Glomerular visceral epithelial cell (primary cell): ENCODE data around the gene KCNE1.
"Not testable (repeated sequence)": the region's sequence is repeated elsewhere in the genome, so short reads cannot be mapped to it uniquely, and the experiment has no call there.

Experiments used
- DNase-seq: peaks from one replicate; pipeline ENCODE4 v3.0.0-alpha.2; 2016; ENCODE audit errors: extremely low spot score

Gene KCNE1

DNA sequence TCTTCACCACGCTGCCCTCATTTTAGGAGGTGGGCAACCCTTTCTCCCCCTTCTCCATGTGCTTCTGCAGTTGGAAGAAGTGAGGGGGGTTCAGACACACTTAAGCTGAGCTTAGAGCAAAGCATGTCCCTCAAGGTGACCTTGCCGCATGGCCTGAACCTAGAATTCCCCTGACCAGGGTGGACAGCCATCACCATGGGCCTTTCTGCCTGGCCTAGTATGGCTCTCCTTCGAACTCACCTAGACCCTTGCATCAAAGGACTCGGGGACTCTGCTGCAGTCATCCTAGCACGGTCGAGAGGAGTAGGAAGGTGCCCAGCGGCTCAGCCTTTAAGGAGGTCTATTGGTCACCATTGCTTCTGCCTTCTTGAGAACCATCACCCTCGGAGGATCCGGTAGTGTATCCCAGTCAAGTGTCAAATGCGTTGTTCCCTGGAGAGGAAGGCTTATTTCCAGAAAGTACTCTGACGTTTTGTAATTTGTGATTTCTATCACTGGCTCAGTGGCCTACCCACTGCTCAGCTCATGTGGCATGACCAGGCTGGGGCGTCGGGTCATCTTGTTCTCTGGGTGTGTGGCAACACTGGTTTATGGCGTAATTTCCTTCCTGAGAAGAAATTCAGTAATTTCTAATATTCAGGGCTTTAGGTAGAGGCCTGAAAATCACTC is at the start of gene KCNE1:
TSS of gene KCNE1 (minus strand) at position 424 of the 669 bp plus-strand sequence. CDS start 62,576 bp downstream, outside the sequence.
- DNase-seq: no peak

GRCh38 chr21:34561806-34562205 is 49.8 kb upstream of the KCNE1 start:
- no peak for DNase-seq

DNA sequence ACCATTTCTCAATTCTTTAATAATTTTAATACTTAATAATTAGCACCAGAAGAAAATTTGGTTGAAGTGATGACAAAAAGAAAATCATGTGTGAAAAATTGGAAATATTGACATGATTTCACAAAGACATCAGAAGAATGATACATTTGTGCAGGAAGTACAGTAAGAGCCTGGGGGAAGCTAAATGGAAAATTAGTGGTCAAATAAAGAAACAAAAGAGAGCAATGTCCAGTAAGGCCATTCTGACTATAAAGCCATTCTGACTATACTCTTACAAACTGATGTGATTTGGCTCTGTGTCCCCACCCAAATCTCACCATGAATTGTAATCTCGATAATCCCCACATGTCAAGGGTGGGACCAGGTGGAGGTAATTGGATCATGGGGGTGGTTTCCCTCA is 48.6 kb upstream of the KCNE1 start:
- no peak for DNase-seq

DNA sequence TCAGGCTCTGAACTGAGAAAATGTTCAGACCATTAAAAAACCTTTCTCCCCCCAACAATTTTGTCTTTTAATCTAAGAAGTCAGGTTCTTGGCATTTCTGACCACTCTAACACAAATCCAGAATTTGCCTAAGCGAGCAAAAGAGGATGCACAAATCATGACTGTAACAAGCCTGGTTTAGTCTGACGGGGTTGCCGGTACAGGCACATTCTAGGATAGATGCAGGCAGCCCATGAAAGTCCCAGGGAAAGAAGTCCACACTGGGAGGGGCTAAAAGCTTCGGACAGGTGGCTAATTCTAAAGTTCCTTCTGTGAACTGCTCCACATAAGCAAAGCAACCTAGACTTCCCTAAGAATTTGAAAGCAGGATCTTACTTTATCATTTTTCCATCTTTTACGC is 48.0 kb upstream of the KCNE1 start:
- DNase-seq: no peak

DNA sequence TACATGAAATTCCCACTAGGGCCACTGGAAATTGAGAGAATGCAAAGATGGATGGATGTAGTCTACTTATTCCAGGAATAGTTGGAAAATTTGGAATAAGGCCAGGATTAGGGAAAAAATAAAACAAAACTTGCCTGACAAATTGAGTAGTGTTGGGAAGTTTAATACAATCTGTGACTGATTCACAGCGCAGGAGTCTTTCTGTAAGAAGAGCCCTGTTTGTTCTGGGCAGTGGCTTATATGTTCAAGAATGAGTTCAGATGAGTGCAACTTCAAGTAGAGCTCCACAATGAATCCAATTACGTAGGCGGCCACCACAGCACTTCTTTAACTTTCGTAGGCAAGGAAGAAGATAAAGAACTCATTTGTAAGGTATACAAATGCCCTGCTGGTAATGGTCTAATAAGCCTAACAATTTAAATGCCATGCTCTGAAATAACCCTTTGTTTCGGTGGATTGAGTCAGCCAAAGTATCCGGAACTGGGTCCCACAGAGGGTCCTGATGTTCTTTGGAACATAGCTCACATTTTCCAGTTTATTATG is 47.1 kb upstream of the KCNE1 start:
- no peak for DNase-seq

DNA sequence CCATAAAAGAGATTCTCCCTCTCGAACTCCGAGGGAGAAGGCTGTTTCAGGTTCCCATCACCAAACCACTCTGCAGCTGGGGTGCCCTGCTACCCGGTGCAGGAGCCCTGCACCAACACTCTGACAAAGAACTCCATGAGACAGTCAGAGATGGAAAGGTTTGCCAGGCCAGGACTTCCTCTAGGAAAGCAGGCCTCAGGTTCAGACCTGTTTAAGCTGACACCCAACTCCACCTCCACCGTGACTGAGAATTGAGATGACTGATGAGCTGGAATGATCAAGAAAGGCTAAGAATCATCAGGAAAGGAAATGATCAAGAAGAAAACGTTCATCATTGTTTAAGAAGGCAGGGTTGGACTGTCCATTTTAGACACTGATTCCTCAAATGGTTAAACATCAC is 46.2 kb upstream of the KCNE1 start:
- DNase-seq: no peak

GRCh38 chr21:34557261-34557660 is 45.3 kb upstream of the KCNE1 start:
- DNase-seq: no peak

DNA sequence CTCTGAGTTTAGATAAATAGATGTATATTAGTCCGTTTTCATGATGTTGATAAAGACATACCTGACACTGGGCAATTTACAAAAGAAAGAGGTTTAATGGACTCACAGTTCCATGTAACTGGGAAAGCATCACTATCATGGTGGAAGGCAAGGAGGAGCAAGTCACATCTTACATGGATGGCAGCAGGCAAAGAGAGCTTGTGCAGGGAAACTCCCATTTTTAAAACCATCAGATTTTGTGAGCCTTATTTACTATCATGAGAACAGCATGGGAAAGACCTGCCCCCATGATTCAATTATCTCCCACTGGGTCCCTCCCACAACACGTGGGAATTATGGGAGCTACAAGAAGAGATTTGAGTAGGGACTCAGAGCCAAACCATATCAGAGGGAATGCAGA is 42.7 kb upstream of the KCNE1 start:
- not testable (repeated sequence) for DNase-seq

DNA sequence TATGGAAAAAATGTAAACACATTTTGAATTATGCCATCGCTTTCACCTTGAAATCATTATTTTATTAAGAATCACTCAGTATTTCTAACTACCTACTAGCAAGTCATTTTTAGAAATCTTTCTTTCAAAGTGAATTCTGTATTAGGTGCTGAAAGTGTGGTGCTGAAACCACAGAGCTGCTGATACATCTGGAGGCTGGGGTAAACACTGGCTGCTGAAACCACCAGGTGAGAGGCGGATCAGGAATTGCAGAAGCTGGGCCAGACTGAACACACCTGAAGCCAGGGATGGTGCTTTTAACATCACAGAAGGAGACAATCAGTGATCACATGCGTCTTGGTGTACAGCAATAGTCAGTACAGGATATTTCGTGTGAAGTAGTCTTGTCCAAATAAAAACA is 42.2 kb upstream of the KCNE1 start:
- no peak for DNase-seq

DNA sequence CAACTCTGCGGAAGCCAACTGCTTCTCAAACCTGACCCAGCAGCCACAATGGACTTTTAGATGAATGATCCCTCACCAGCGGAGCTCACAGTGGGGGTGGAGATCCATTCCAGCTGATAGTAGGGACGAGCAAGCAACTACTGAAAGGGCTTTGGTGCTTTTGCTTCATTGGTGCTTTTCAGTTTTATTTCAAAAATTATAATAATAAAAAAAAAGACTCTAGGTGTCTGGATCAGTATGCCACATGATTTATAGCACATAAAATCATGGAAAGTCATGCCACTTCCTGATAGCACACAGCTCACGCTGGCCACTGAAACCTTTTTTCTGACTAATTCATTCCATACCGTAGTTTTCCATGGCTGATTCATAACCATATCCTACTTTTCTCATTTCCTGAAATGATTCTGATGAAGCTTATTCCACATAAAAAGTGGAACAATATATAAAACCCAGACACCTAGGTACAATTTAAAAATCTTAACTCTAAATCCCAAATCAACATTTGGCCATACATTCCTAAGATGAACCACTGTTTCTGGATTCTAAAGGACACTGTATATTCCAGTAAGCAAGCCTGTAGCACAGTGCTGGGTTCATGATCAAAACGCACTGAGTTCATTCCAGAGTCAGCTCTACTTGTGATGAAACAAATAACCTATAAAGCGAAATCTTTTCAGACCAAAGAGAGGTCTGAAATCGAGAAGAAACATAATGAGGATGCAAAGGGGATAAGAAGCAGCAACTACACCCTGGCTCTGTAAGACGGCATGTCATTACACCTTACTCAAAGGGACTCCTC is 41.3 kb upstream of the KCNE1 start:
- peak; percentile 60 for DNase-seq

DNA sequence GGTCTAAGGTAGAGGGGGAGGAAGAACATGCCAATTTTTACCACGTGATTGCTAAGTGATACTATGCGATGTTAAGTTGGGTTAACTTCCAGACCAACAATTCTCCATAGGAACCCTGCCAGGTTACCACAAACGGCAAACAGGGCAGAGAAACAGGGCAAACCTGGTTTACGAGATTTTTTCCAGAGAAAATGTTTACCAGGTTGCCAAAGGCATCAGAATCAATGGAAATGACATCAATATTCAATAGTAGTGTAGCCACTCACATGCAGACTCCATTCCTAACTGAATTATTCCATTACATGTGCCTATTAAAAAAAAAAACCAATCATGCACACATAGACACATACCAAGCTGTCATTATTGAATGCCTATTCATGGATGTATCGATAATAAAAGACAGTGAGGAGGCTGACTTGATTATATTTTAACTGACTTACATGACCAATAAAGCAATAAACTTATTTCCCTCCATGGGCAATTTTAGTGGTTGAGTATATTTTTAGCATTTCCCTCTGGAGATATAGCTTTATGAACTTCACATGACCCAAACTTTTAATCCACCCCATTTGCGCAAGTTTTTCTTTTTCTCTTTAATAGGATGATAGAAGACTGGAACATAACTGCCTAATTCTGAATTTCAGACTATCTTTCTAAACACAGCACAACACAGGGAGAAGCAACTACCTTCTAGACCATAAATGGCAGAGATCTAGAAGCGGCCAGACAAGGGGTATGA is 40.5 kb upstream of the KCNE1 start:
- no peak for DNase-seq

DNA sequence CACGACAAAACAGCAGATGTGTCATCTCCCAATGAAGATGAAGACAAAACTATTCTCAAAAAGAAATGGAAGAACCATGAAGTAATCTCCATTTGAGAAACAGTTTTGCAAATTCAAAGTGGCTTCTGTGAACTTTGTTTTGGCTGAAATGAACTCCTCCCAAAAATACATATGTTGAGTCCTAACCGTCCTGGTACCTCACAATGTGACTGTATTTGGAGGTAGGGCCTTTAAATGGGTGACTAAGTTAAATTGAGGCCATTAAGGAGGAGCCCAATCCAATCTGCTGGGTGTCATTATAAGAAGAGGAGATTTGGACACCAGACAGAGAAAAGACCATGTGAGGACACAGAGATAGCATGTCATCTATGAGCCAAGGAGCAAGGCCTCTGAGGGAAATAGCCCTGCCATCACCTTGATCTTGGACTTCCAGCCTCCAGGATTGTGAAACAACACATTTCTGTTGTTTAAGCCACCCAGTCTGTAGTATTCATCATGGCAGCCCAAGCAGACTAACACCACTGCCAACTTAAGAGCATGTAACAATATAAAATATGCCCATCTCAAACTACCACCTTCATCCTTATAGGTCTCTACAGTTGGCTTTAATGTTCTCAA is 38.3 kb upstream of the KCNE1 start:
- DNase-seq: no peak

DNA sequence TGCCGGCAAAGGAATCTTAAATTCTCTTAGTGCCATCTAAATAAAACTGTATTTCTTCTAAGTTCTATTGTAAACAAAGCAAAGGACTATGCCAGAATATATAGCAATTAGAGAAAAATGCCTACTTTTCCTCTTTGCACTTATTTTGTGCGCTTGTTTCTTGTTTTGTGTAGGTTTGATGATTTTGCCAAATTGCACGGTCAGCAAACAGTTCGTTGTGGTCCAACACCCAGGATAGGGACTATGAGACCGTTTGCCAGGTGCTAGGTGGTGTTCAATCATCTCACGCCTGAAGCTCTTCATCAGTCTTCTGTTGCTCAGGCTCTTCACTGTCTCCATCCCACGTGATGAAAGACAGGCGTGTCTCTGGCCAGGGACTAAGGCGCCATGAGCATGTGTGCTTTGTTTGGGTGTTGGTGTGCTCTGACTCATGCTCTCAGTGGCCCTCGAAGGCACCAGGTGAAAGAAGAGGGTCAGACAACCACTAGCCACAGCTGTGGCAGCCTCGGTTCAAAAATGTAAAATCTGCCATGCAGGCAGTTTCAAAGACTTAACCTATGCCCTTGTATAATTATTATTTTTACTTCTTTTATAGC is 36.9 kb upstream of the KCNE1 start:
- no peak for DNase-seq

GRCh38 chr21:34546542-34546941 is 34.5 kb upstream of the KCNE1 start:
- no peak for DNase-seq

- peak; percentile 72 for DNase-seq
Observed at GRCh38 chr21:34545079-34545884, 33.3 kb upstream of the KCNE1 start.

DNA sequence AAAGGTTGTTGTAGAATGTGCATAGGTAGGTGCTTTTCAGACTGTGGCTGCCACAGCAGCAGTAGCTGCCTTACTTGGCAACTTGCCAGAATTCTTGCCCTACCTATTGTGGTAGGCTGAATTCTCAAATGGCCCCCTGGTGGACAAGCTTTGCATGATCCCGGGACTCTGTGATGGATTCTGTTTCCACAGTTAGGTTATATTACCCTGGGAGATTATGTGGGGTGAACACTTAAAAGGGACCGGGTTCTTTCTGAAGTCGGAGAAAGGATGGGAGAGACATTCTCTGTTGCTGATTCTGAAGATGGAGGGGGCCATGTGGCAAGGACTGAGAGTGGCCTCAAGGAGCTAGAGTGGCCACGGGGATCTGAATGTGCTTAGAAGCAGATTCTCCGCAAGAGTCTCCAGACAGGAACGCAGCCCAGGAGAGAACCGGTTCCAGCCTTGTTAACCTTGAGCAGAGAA is 32.1 kb upstream of the KCNE1 start:
- peak; percentile 79 for DNase-seq

DNA sequence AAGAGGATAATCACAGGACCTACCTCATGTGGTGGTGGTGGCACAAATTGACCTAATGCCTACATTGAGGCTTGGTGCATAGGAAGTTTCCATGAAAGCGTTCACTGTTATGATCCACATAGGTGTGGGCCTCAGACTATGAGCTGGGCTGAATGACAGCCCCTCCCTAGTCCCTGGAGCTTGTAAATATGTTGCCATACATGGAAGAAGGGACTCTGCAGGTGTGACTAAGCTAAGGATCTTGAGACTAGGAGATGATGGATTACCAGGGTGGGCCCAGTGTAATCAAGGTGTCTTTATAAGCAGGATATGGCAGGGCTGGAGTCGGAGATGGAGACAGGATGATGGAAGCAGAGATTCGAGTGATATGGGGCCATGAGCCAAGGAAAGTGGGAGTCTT is 31.0 kb upstream of the KCNE1 start:
- no peak for DNase-seq

GRCh38 chr21:34540206-34540605 is 28.2 kb upstream of the KCNE1 start:
- DNase-seq: no peak

GRCh38 chr21:34537838-34538237 is 25.8 kb upstream of the KCNE1 start:
- DNase-seq: no peak

GRCh38 chr21:34536820-34537219 is 24.8 kb upstream of the KCNE1 start:
- peak; percentile 15 for DNase-seq

DNA sequence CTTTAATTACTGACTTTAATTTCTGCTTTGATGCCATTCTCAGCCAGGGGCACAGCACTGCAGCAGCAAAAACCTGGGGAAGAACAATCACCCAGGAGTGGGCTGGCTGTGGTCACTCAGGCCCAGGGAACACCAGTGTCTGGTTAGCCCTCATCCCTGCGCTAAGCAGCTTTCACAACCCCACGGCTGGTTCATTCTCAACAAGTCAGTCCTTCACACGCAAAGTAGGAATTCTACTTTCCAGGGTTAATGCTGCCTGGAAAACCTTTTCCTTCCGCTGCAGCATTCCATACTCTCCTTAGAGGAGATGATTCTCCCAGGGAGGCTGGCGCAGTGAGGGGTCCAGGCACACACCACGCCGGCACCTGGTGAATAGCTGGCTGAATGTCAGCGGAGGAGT is 24.3 kb upstream of the KCNE1 start:
- DNase-seq: no peak
